ENCODE results near the gene PLCG1. TPM values are rescaled to one million over a fixed set of nuclear protein-coding genes. Genes with fewer than 3 reads are reported as not detected.

Gene PLCG1
- total and polyA plus RNA-seq, 2 of the 8 experiments (the other 6 are each of a cell fraction or from before 2014, with no cell fraction given), result 103 to 154 TPM

- TF ChIP-seq CHD7 (IDR thresholded peaks at IDR 0.05; ENCODE audit: insufficient replicate concordance, low read length) (no peak), ASH2L (IDR thresholded peaks at IDR 0.05; ENCODE audit: low read length) (no peak), ATF2 (IDR thresholded peaks at IDR 0.05; ENCODE audit: low read length) (no peak), CEBPB (IDR thresholded peaks at IDR 0.05; ENCODE audit: low read depth, low read length) (no peak), POU5F1 (IDR thresholded peaks at IDR 0.05; ENCODE audit: low read depth, low read length) (no peak), NRF1 (IDR thresholded peaks at IDR 0.05; ENCODE audit: low read depth, low read length) (no peak), GTF2F1 (IDR thresholded peaks at IDR 0.05; ENCODE audit: borderline replicate concordance, low read depth, low read length) (no peak), CHD2 (IDR thresholded peaks at IDR 0.05; ENCODE audit: low read length) (no peak), RFX5 (IDR thresholded peaks at IDR 0.05; ENCODE audit: borderline replicate concordance, low read depth, low read length) (no peak), SIX5 (IDR thresholded peaks at IDR 0.05; ENCODE audit: low read depth, low read length) (no peak), RBBP5 (IDR thresholded peaks at IDR 0.05; ENCODE audit: borderline replicate concordance, low read depth, low read length) (no peak)
Measured at GRCh38 chr20:41118632-41119031, 18.7 kb upstream of the PLCG1 start (continued).
